Stimulated activated CD4-positive, alpha-beta T cell treated with anti-CD3 and anti-CD28 coated beads, Interleukin-4, amount 100 ng/mL, for 4 hours (primary cell): ENCODE results near the gene RNF220.

ENCODE experiments used
- DNase-seq, 2 experiments: peaks; one replicate each; pipeline ENCODE4 v3.0.0-alpha.2; 2020

Gene RNF220

GRCh38 chr1:44436401-44437106, 31.5 kb downstream of the RNF220 start:
- DNase-seq: no peak

GRCh38 chr1:44437107-44437716, 32.2 kb downstream of the RNF220 start:
- no peak for DNase-seq

GRCh38 chr1:44442791-44443190, 37.7 kb downstream of the RNF220 start:
- no peak for DNase-seq

GRCh38 chr1:44447051-44447810, 42.2 kb downstream of the RNF220 start:
- DNase-seq: no peak

GRCh38 chr1:44453798-44454349, 48.8 kb downstream of the RNF220 start:
- no peak for DNase-seq

GRCh38 chr1:44454704-44455103, 49.6 kb downstream of the RNF220 start:
- DNase-seq: no peak

- no peak for DNase-seq
These were observed 55.2 kb downstream of the RNF220 start for GRCh38 chr1:44460107-44460882.

GRCh38 chr1:44464361-44464760, 59.3 kb downstream of the RNF220 start:
- DNase-seq: no peak

- DNase-seq: no peak
These were observed 62.5 kb downstream of the RNF220 start for GRCh38 chr1:44467566-44467965.

GRCh38 chr1:44471911-44472453, 66.9 kb downstream of the RNF220 start:
- DNase-seq: no peak

GRCh38 chr1:44472620-44473525, 67.8 kb downstream of the RNF220 start:
- no peak for DNase-seq

GRCh38 chr1:44476891-44477290, 71.8 kb downstream of the RNF220 start:
- no peak for DNase-seq

GRCh38 chr1:44481701-44482100, 76.6 kb downstream of the RNF220 start:
- no peak for DNase-seq

GRCh38 chr1:44483089-44483874, 78.2 kb downstream of the RNF220 start:
- DNase-seq: no peak

- no peak for DNase-seq
These were observed 79.2 kb downstream of the RNF220 start for GRCh38 chr1:44484155-44484688.

- no peak for DNase-seq
These were observed 80.3 kb downstream of the RNF220 start for GRCh38 chr1:44485229-44485933.

GRCh38 chr1:44485934-44486460, 80.9 kb downstream of the RNF220 start:
- no peak for DNase-seq

- no peak for DNase-seq
These were observed 84.4 kb downstream of the RNF220 start for GRCh38 chr1:44489481-44489880.

GRCh38 chr1:44496541-44497171, 91.6 kb downstream of the RNF220 start:
- no peak for DNase-seq
